GM19452 (cell line): ENCODE measurements around the gene GGACT.
"Not testable (repeated sequence)": the region's sequence is repeated elsewhere in the genome, so short reads cannot be mapped to it uniquely, and the experiment has no call there.

ENCODE experiments used
- ATAC-seq: cut with Tn5 transposase; IDR thresholded peaks from one replicate; pipeline ENCODE4 v1.9.1; 2021; ENCODE audit not compliant: unreplicated experiment

Gene GGACT

DNA sequence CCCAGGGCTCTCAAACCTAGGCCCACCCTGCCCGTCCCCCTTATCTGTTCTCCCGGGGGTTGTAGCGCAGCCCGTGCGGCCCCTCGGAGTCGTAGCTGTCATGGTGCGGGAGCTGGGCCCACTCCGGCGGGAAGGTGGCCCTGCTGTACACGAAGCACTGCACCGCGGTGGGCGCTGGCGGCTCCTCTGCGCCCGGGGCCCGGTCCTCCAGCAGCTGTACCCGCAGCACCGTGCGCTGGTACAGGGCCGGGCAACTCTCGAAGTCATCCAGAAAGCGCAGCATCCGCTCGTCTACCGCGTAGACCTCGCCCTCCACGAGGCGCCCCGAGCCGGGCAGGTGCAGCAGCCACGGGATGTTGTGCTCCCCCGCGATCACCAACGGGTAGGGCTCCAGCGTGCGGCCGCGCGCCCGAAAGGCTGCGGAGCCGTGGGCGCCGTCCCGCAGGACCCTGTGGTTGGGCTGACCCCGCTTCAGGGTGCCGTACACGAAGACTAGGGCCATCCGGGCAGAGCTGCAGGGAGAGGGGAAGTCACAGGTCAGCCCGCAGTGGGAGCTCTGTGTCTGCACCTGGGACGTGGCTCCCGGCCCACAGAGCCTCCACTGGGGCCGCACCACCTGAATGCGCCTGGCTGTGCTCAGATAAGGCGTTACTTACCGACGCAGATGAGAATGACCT lies 56.4 kb downstream of the GGACT start:
- ATAC-seq, result no peak

DNA sequence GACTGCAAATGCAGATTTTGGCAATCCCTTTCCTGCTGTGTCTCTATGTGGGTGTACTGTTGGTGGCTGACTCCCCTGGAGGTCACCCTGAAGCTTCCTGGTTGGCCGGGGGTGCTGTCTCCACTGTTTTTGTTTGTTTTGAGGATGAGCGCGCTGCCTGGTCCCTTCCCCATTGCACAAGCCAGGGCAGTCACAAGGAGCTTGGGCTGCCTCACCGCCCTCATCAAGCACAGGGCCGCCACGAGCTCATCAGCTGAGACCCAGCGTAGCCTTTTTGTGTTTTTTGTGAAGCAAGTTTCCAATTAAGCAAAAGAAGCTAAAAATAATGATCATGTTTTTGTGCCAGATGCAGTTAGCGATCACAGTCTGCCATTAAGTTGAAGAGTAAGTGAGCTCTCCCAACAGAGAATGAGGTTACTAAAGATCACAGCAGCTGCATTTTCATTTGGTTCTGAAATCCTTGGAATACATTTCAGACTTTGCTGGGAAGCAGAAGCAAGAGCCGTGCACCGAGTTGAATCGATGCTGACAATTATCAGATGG lies 57.8 kb downstream of the GGACT start:
- no peak for ATAC-seq

DNA sequence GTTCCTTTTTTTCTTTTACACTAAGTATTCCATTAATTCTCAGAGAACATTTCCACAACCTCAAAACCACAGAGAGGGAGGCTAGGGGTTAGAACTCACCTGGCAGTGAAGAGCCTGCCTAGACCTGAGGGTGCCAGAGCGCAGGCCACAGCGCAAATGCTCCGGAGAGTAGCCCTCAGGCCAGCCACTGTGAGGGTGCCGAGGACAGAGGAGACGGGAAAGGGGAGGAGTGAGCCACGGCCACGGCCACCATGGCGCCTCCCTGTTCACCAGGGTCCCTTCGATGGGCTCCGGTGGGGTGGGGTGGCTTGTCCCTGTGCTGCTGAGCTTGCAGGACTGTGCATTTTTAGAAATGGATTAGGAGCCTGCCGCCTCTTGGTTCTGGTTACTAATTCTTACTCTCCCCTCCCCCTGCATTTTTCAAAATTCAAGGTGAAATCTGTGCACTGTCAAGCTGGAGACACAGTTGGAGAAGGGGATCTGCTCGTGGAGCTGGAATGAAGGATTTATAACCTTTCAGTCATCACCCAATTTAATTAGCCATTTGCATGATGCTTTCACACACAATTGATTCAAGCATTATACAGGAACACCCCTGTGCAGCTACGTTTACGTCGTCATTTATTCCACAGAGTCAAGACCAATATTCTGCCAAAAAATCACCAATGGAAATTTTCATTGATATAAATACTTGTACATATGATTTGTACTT lies 58.8 kb downstream of the GGACT start:
- ATAC-seq, result no peak

DNA sequence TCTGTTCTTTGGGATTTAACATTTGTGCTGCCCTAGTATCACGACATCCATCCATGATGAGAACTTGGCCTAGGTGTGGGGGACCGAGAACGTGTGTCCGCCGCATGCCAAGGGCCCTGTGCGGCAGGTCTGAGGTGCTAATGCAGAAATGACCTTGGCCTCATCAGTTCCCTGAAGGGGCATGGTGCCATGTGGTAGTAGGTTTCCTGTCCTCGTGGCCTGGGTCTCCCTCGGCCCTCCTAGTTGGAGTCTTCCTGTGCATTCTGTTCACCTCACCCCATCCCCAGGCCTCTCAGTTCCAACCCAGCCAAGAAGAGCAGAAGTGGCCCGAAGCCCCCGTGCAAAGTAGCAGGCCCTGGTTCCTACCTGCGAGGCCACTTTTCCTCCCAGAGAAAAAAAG lies 59.8 kb downstream of the GGACT start:
- no peak for ATAC-seq

DNA sequence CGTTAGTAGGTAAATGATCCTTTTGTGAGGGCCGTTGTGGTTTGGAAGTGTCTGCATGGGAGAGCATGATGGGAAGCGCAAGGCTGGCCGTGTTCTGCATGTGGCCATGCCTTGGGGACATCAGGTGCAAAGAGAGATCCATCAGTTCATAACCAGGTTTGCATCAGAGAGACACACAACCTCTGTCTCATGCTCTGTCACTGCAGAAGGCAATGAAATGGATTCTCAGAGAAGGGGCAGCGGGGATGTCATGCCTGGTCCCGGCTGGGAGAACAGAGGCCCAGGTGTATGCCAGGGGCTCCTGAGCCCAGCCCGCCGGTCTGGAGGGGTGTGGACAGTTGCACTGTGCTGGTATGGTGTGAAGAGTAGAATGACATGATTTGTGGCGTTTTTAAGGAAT lies 60.2 kb downstream of the GGACT start:
- ATAC-seq, result no peak

DNA sequence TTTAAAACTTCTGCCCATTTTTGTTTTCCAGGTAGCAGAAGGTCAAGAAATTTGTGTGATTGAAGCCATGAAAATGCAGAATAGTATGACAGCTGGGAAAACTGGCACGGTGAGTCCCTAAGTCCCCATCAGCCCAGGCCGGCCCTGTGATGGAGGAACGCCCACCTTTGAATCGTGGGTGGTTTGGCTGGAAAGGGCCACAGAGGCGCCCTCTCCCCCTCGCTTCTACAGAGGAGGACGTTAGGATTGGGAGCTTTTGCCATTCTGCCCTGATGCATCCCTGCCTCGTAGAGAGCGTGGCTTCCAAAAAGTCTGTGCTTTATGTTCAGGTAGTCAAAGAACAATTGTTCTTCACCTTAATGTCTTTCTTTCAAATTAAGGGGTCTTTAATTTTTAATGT lies 60.9 kb downstream of the GGACT start:
- no peak for ATAC-seq

DNA sequence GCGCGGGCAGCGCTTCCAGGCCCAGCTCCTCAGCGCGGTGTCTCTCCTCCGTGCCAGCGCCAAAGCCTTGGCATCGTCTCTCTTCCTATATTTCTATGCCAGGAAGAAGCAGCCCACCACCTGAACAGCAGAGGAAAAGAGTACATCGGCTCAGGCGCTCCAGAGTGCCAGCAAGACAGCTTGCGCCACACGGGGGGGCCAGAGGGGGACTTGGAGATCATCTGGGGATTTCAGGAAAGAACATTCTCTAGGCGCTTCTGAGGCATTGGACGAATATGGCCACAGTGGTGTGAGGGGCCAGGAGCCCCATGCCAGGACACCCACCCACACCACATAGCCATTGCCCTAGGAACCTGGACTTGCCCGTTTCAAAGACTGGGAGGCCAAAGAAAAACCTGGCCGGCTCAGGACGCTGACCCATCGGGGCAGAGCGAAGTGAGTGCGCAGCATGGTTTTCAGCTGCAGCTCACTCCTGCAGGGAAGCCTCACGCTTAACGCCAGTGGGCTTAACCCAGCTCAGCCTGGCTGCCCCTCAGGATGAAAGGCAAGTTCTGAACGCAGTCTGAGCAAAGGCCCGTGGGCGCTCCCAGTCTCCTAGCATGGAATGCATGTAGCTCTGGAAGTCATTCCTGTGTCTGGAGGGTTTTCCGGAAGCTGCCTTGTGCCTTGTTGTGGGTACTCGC lies 62.1 kb downstream of the GGACT start:
- no peak for ATAC-seq

DNA sequence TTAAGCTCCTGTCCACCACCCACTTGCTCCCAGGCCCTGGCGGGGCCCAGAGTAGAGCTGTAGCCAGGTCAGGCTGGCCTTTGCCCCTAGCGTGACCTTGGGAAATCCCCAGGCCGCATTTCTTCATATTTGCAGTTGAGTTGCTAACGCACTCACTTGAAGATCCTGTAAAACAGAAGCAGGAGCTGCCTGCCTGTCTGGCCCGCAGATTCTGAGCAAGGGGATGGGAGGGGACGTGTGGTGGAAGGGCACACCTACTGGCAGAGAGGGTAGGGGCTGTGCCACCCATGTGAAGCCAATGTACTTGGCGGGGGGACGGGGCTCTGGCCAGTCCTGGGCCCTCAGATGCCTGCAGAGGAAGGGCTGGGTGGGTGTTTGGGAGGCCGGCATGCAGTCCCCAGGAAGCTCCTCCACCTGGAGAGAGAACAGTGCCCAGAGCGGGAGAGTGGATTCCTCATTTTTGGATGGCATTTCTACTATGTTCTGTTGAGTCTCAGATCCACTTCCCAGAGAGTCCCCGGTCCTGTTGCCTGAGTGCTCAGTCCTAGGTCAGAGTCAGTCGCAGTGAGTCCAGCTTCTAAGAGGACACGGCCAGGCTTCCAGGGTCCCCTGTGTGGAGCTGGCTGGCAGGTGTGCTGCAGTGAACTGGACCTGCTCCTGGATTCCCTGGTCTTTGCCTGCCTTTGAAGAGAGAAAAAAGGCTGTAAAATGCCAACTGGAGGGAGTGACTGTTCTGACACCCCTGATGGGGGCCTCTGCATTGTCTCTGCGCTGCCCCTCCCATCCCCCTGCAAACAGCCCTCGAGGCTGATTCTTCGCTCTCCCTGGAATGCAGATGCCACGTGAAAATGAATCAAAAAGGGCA lies 62.9 kb downstream of the GGACT start:
- ATAC-seq, result no peak

DNA sequence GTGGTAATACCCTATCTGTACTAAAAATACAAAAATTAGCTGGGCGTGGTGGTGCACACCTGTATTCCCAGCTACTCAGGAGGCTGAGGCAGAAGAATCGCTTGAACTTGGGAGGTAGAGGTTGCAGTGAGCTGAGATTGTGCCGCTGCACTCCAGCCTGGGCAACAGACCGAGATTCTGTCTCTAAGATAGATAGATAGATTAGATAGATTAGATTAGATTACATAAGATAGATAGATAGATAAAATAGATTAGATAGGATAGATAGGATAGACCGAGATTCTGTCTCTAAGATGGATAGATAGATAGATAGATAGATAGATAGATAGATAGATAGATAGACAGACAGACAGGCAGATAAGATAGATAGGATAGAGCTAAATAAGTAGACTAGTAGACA lies 63.9 kb downstream of the GGACT start:
- not testable (repeated sequence) for ATAC-seq

DNA sequence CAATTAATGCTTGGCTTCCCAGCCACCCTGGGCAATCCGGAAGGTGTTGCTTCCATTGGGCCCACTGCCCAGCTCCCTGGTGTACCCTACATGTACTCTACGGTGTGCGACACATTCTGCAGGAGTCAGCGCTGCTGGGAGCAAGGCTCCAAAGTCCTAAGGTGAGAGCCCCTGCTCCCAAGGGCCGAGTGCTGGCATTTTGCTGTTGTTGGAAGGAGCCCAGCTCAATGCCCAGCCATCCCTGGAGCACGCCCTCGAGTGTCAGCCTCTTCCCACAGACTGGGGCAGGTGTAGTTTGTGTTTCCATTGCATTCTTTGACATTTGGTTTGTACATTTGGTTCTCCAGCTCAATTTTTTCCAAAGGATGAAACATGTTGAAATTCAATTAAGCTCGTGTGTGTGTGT lies 64.6 kb downstream of the GGACT start:
- no peak for ATAC-seq

DNA sequence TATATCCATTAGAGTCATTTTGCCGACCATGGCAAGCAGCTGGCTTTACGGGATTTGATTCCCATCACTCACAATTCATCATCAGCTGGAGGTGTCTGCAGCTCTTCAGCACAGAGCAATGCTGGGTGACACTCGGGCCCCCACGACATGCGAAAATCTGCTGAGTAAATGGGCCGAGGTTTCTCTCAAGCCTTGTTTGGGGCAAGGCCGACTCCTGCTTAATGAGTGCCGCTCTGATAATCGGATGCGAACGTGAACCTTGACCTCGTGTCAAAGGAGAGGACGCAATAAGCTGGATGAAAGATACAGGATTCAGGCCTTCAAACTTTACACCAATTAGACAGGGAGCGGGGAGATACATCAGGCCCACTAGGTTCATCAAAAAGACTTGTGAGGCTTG lies 65.2 kb downstream of the GGACT start:
- no peak for ATAC-seq

DNA sequence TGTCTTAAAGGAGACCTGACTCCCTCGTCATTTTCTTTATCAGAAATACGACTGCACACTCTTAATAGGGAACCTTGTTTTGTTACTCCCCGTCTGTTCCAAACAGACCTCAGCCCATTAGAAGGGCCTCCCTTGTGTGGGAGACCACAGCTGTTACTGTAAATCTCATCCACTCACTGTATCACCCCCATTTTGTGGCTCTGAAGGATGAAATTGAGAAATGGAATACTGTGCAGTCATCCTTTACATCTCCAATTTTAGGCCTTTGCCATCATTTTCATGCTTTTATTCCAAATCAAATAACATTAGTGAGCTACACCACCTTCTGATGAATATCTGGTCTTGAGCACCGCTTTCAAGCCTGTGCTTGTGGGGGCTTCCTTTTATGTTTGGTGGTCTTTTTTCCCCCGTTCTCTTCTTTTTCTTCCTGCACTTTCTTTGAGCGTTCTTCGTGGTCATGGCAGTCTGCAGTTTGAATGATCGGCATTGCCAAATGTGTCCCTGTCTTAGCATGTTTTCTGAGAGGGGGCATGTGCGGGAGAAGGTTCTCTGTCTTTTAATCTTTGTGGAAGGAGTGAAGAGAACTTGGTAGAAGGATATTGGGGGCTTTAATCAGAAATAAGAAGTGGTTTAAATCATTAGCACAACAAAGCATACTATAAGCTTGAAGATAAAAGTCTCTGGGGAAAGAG lies 65.8 kb downstream of the GGACT start:
- no peak for ATAC-seq

DNA sequence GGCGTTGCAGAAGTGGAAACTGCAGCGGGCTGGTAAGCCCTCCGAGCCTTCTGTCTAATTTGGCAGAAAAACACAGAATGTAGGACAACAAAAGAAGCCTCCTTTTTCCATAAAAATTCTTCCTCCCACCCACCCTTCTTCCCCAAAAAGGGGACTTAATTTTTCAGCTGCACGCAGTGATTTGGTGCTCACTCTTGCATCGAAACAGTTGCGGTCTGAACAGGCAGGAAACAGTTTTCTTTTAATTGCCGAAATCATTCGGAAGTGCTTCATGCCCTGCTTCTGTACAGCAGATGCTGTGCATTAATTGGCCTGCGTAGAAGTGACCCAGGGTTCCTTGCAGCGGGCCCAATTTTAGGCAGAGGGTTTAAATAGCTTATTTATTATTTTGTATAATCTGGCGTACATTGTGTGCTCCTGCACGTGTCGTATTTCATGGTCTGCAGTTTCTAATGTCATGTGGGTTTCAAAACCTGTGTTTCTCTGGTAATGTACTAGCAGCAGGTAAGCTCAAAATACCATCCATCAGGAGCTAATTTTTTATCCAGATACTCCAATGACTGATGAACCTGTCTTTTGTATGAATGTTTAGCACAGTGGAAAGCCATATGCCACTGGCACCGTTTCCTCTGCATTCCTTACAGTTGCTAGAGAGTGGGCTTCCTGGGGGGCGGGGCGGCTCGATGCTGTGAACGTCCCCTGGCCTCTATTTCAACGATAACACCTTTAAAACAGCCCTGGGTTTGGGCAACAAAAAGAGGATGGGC lies 66.6 kb downstream of the GGACT start:
- no peak for ATAC-seq

DNA sequence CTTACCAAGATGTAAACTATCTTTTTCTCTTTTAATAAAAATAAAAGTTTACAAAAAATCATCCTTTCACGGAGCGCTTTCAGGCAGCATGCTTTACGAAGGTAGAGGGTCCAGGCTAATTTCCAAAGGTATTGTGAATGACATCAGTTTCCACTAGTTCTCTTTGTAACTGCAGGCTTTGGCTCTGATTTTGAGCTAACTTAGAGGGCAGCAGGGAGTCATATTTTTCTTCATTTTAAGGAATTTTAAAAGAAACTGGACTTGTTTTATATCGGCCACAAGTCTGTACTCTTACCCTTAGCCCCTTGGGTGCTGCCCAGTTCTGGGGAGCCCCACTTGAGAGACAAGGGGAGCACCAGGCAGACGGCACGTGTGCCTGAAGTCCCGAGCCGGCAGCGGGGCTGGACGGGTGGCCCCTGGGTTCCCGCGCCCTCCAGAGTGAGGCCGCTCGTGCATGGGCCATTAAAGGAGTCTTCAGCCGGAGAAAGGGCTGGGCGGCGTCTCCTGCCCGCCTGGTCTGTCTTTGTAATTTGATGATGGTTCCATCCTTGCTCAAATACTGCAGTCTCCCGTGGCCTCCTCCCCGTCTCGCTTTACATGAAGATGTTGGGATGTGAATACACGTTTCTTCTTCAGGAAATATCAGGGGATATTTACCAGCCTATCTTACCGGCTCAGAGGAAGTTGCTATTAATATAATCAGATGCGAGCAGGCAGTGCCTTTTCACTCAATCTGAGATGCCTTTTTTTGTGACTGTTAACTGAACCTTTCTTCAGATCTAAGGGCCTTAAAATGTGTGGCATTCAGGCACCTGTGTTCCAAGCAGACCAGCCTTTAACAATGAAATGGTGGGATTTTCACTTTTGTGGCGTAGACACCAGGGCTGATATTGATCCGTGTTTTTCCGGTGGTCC lies 67.4 kb downstream of the GGACT start:
- no peak for ATAC-seq

DNA sequence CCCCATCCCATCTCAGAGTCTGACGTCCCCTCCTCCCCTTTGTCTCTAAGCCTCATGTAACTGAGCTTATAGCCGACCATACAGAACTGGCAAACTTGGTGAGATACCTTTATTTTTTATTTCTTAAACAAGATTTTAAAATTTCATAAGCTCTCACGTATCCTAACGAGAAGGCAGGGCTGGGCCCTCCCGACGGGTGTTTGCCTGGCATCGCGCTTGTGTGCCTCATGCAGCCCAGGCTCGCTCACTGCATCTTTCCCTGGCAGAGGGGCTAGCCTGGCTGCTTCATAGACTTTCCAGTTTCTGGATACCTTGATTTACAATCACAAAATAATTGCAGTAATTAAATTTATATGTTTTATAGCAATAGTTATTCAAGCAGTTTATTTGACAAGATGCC lies 69.0 kb downstream of the GGACT start:
- no peak for ATAC-seq

DNA sequence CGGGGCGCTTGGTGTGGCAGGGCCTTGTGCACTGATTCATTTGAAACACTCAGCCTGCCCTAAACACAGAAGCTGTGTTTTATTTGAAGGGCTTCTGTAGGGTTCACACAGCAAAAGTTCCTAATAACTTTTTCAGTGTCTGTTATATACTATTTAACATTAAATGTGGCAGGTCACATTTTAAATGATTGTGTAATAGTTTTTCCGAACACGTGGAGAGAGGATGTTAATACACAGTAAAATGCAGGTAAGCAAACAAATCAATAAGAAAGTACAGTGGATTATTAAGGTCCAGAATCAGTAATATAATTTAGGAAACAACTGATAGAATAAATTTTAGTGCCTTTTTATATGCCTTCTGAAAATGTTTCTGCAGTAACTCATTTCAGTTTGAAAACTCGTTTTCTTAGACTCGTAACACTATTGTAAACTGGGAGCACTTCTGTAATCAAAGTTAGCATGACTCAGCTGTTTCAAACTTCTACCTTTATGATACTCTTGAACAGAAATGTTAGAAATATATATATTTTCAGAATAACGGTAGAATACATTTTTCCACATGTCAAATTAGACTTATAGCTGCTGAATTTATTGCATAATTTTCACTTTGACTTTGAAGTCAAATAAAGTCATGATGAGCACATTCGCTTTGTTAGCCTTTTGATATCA lies 70.1 kb downstream of the GGACT start:
- ATAC-seq, result no peak

DNA sequence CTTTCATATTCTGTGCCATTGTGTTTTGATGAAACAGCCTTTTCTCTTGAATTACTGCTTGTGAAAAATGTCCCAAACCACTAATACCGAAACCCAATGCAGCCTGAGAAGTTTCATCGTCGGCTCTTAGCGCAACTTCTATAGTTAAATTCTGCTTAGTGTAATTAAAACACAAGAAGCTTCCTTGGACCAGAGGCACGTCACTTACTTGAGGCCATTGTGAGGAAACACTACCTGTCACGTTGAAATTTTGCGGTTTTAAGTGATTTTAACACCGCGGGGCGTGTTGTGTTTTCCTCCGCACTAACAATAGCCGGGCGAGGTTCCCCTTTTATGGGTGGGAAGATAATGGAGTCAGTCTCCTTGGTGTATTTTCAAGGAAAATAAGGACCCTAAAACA lies 70.9 kb downstream of the GGACT start:
- ATAC-seq, result no peak

DNA sequence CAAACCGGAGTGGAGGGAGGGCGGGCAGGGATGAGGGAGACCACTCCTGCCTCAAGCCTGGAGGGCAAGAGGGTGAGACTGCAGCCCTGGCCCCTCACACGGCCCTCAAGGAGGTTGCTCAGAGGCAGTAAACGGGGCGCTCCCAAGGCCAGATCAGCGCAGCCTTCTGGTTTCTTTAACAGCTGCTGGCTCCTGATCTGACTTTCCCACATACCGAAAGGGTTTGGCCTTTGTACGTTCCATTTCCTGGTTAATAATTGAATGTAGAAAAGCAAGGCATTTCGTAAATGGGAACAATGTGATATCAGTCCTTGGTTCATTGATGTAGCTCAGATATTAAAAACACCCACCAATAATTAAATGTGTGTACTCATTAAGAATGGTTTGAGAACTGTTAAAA lies 71.5 kb downstream of the GGACT start:
- ATAC-seq, result no peak
